AML-193 (cell line): ENCODE data around the gene PERM1.
"Not testable (repeated sequence)": the region's sequence is repeated elsewhere in the genome, so short reads cannot be mapped to it uniquely, and the experiment has no call there.

Experiments used
- DNase-seq, 2 experiments: peaks; one replicate each; lab custom pipeline; 2025; lab: John Stamatoyannopoulos, UW

Gene PERM1

GRCh38 chr1:997993-998744, 16.3 kb upstream of the PERM1 start:
- DNase-seq = no peak

GRCh38 chr1:997713-997992, 15.8 kb upstream of the PERM1 start:
- no peak for DNase-seq

GRCh38 chr1:996851-997712, 15.2 kb upstream of the PERM1 start:
- no peak for DNase-seq

- DNase-seq = no peak
Measured at GRCh38 chr1:995665-996633, 14.1 kb upstream of the PERM1 start.

- not testable (repeated sequence) for DNase-seq
Measured at GRCh38 chr1:994546-994945, 12.7 kb upstream of the PERM1 start.

GRCh38 chr1:993379-993995, 11.6 kb upstream of the PERM1 start:
- no peak for DNase-seq

- DNase-seq = no peak
Measured at GRCh38 chr1:992362-992761, 10.5 kb upstream of the PERM1 start.

- DNase-seq = no peak
Measured at GRCh38 chr1:991895-992294, 10.0 kb upstream of the PERM1 start.

- DNase-seq = not testable (repeated sequence)
Measured at GRCh38 chr1:991275-991674, 9.4 kb upstream of the PERM1 start.

- not testable (repeated sequence) for DNase-seq
Measured at GRCh38 chr1:988061-988460, 6.2 kb upstream of the PERM1 start.

GRCh38 chr1:985126-985525, 3.2 kb upstream of the PERM1 start:
- no peak for DNase-seq

- no peak for DNase-seq
Measured at GRCh38 chr1:984476-984814, 2.6 kb upstream of the PERM1 start.

GRCh38 chr1:983798-984475, 2.0 kb upstream of the PERM1 start:
- no peak for DNase-seq

- DNase-seq = no peak
Measured at GRCh38 chr1:982765-983436, 1.0 kb upstream of the PERM1 start.

- DNase-seq = no peak
Measured at GRCh38 chr1:981491-981954, 370 bp downstream of the PERM1 start.

GRCh38 chr1:980602-981395, 1.1 kb downstream of the PERM1 start:
- DNase-seq = no peak

- no peak for DNase-seq
Measured at GRCh38 chr1:980137-980571, 1.7 kb downstream of the PERM1 start.

GRCh38 chr1:979744-980072, 2.2 kb downstream of the PERM1 start:
- DNase-seq = no peak

GRCh38 chr1:978835-979743, 2.8 kb downstream of the PERM1 start:
- DNase-seq = no peak
